T-cell (primary cell): ENCODE data around the gene ZNF264. TPM values are rescaled to one million over a fixed set of nuclear protein-coding genes. Genes with fewer than 3 reads are reported as not detected.
"Not testable (repeated sequence)": the region's sequence is repeated elsewhere in the genome, so short reads cannot be mapped to it uniquely, and the experiment has no call there.

Source experiments
- ATAC-seq, 4 experiments: fragments of 200-7000 bp in 3 of 4; fragments of 150-1000 bp in 1 of 4; cut with Tn5 transposase; replicated peaks in 1 of 4; 1 replicate in 3 of 4; 2 replicates in 1 of 4; pipeline ENCODE4 v1.10.0; 2021; ENCODE audit warnings: moderate library complexity in 3 of 4, mild to moderate bottlenecking in 2 of 4, moderate number of reproducible peaks in 1 of 4
- CTCF ChIA-PET, 2 donors: fragments of 300-600 bp; sonication (Branson Sonifier 250); formaldehyde crosslinking; loops; one replicate each; lab custom pipeline; 2022; ENCODE audit warnings: antibody characterized with exemption in 2 of 2; lab: Charles Lee
- POLR2A ChIA-PET, 2 donors: fragments of 300-600 bp; sonication (Branson Sonifier 250); formaldehyde crosslinking; loops; one replicate each; lab custom pipeline; 2022; ENCODE audit warnings: antibody characterized with exemption in 2 of 2; lab: Charles Lee
- DNase-seq, 35 experiments: peaks; one replicate each; pipeline versions ENCODE4 v3.0.0 to v3.0.0-alpha.2; 2013 to 2023
- H3K27ac ChIP-seq: one replicate; pipeline ENCODE4 v1.5.1; 2013; ENCODE audit warnings: low read length
- H3K27me3 ChIP-seq, 2 experiments: replicated peaks in 1 of 2; 1 replicate in 1 of 2; 2 replicates in 1 of 2; pipeline versions ENCODE4 v1.6.1 to v1.7.0; 2013; ENCODE audit warnings: low read length in 1 of 2, mixed read lengths in 1 of 2; ENCODE audit not compliant: control insufficient read depth in 2 of 2, insufficient read depth in 2 of 2; ENCODE audit errors: extremely low read depth in 1 of 2
- H3K36me3 ChIP-seq, 2 donors: 1 replicate in 1 of 2; 2 replicates in 1 of 2; pipeline versions ENCODE4 v1.6.1 to v1.7.0; 2013; ENCODE audit warnings: low read length in 1 of 2; ENCODE audit not compliant: control insufficient read depth in 2 of 2, insufficient read depth in 1 of 2; ENCODE audit errors: extremely low read depth in 1 of 2
- H3K4me1 ChIP-seq, 2 experiments: 1 replicate in 1 of 2; 2 replicates in 1 of 2; pipeline versions ENCODE4 v1.6.1 to v1.7.0; 2013; ENCODE audit warnings: low read length in 2 of 2, mixed read lengths in 1 of 2; ENCODE audit not compliant: insufficient read depth in 2 of 2, control insufficient read depth in 1 of 2; ENCODE audit errors: extremely low read depth in 1 of 2
- H3K4me3 ChIP-seq, 2 donors: 1 replicate in 1 of 2; 2 replicates in 1 of 2; pipeline versions ENCODE4 v1.5.1 to v1.7.0; 2013; ENCODE audit warnings: mild to moderate bottlenecking in 2 of 2, low read length in 1 of 2, moderate library complexity in 1 of 2; ENCODE audit not compliant: control insufficient read depth in 1 of 2; ENCODE audit errors: extremely low read depth in 1 of 2
- H3K9me3 ChIP-seq: 2 replicates; pipeline ENCODE4 v1.7.0; 2013
- H3K27ac Mint-ChIP-seq, 2 donors: one replicate each; pipeline ENCODE4 v1.8.0; 2020 to 2021; ENCODE audit warnings: mild to moderate bottlenecking in 2 of 2, mixed read lengths in 2 of 2
- H3K27me3 Mint-ChIP-seq, 2 donors: one replicate each; pipeline ENCODE4 v1.8.0; 2021 to 2022; ENCODE audit warnings: mixed read lengths in 2 of 2
- H3K36me3 Mint-ChIP-seq: one replicate; pipeline ENCODE4 v1.8.0; 2021; ENCODE audit warnings: mixed read lengths
- H3K4me1 Mint-ChIP-seq, 3 donors: one replicate each; pipeline ENCODE4 v1.8.0; 2020 to 2022; ENCODE audit warnings: mixed read lengths in 3 of 3, mild to moderate bottlenecking in 1 of 3
- H3K4me3 Mint-ChIP-seq, 3 donors: one replicate each; pipeline ENCODE4 v1.8.0; 2020 to 2022; ENCODE audit warnings: mild to moderate bottlenecking in 3 of 3, mixed read lengths in 3 of 3, moderate library complexity in 3 of 3
- H3K9me3 Mint-ChIP-seq, 3 donors: one replicate each; pipeline ENCODE4 v1.8.0; 2020 to 2022; ENCODE audit warnings: mixed read lengths in 3 of 3
- WGBS: methylation state at CpG from one replicate; pipeline ENCODE4 v1.1.5; 2013; ENCODE audit warnings: missing lambda C conversion rate; ENCODE audit not compliant: insufficient coverage; 5-methylcytosine and 5-hydroxymethylcytosine counted together
- total RNA-seq, 35 experiments: library from RNA in 6 of 35; stranded (reverse) in 6 of 35; fragments of 120-200 nt in 1 of 35; gene quantifications; one replicate each; pipeline versions ENCODE4 v1.2.1 to v1.2.4 and lab custom pipeline; 2013 to 2026

Gene ZNF264
- total RNA-seq, 5 donors from 2014 or later (not counting 1 experiment from before 2014, with no cell fraction given) = 39.2 to 72.9 (median 70.2) TPM

- Mint-ChIP-seq H3K27me3 (no peaks in the 10 kb centered on the region), H3K4me1 (peaks cover 8 to 16% (median 14%) of the 10 kb centered on the region in 3 donors), H3K9me3 (peaks cover 11 to 29% (median 23%) of the 10 kb centered on the region in 3 donors), H3K36me3 (peaks cover 92% of the 10 kb centered on the region), H3K4me3 (no peak overlapping the region), H3K27ac (no peak overlapping the region)
- DNase-seq (no peak), ATAC-seq (no peak)
- 100% methylated on average over 2 of the region's 6 CpGs for WGBS
- Histone ChIP-seq H3K27ac (no peak overlapping the region), H3K9me3 (no peaks in the 10 kb centered on the region), H3K4me1 (no peaks in the 10 kb centered on the region), H3K27me3 (no peaks in the 10 kb centered on the region), H3K36me3 (peaks cover 14 to 78% of the 10 kb centered on the region in 2 donors), H3K4me3 (no peak overlapping the region)
- CTCF ChIA-PET = no interaction called here
- POLR2A ChIA-PET = no interaction called here
Observed at GRCh38 chr19:57248646-57249045, 57.3 kb downstream of the ZNF264 start.

GRCh38 chr19:57249329-57249728 lies 58.0 kb downstream of the ZNF264 start:
- no peak for ATAC-seq
- no peaks in the 10 kb centered on the region for H3K27me3 Mint-ChIP-seq
- H3K9me3 Mint-ChIP-seq = peaks cover 11 to 31% (median 25%) of the 10 kb centered on the region in 3 donors

GRCh38 chr19:57253767-57254166 lies 62.5 kb downstream of the ZNF264 start:
- H3K4me1 ChIP-seq, H3K27ac ChIP-seq, DNase-seq, ATAC-seq, POLR2A ChIA-PET, H3K27ac Mint-ChIP-seq, CTCF ChIA-PET, H3K27me3 ChIP-seq, H3K27me3 Mint-ChIP-seq, H3K4me3 ChIP-seq, H3K9me3 ChIP-seq, H3K4me3 Mint-ChIP-seq: not testable (repeated sequence)
- Mint-ChIP-seq H3K9me3 (peaks cover 11 to 53% (median 42%) of the 10 kb centered on the region in 3 donors), H3K4me1 (peaks cover 5 to 11% (median 6%) of the 10 kb centered on the region in 3 donors), H3K36me3 (peaks cover 84% of the 10 kb centered on the region)
- H3K36me3 ChIP-seq = peaks cover 3 to 51% of the 10 kb centered on the region in 2 donors
- 100% methylated on average over 1 of the region's 11 CpGs for WGBS

More at GRCh38 chr19:57249329-57249728, 58.0 kb downstream of the ZNF264 start:
- Histone ChIP-seq H3K4me1 (no peaks in the 10 kb centered on the region), H3K27me3 (no peaks in the 10 kb centered on the region), H3K27ac (no peak overlapping the region), H3K9me3 (no peaks in the 10 kb centered on the region), H3K36me3 (peaks cover 14 to 84% of the 10 kb centered on the region in 2 donors), H3K4me3 (no peak overlapping the region)
- no peak overlapping the region for H3K27ac Mint-ChIP-seq
- POLR2A ChIA-PET = no interaction called here
- H3K36me3 Mint-ChIP-seq = peaks cover 95% of the 10 kb centered on the region
- H3K4me3 Mint-ChIP-seq = no peak overlapping the region
- CTCF ChIA-PET = no interaction called here
- no CpG with 5 or more reads among the region's 1 CpG for WGBS
- DNase-seq = no peak
- peaks cover 5 to 12% (median 11%) of the 10 kb centered on the region in 3 donors for H3K4me1 Mint-ChIP-seq

- ChIA-PET CTCF (no interaction called here), POLR2A (interaction anchor here in 1 of 2 donors (0.6 kb wide), 1 partner anchor 21 kb away, joined by 4 read pairs; no protein-coding TSS in a partner anchor)
- H3K4me1 ChIP-seq = no peaks in the 10 kb centered on the region
- Mint-ChIP-seq H3K4me1 (peaks cover 0 to 6% (median 2%) of the 10 kb centered on the region in 3 donors), H3K27ac (no peak overlapping the region), H3K27me3 (no peaks in the 10 kb centered on the region), H3K36me3 (peaks cover 70% of the 10 kb centered on the region), H3K4me3 (no peak overlapping the region), H3K9me3 (peaks cover 18 to 51% (median 41%) of the 10 kb centered on the region in 3 donors)
- no CpG with 5 or more reads among the region's 3 CpGs for WGBS
- no peaks in the 10 kb centered on the region for H3K9me3 ChIP-seq
- peaks cover 4 to 5% of the 10 kb centered on the region in 2 donors for H3K36me3 ChIP-seq
- no peak overlapping the region for H3K4me3 ChIP-seq
- no peak overlapping the region for H3K27ac ChIP-seq
- no peaks in the 10 kb centered on the region for H3K27me3 ChIP-seq
- DNase-seq (no peak), ATAC-seq (no peak)
Observed at GRCh38 chr19:57262044-57262443, 70.7 kb downstream of the ZNF264 start.

- Histone ChIP-seq H3K4me3 (no peak overlapping the region), H3K36me3 (peaks cover 4 to 5% of the 10 kb centered on the region in 2 donors), H3K9me3 (no peaks in the 10 kb centered on the region), H3K27me3 (no peaks in the 10 kb centered on the region), H3K4me1 (no peaks in the 10 kb centered on the region), H3K27ac (no peak overlapping the region)
- ChIA-PET POLR2A (no interaction called here), CTCF (no interaction called here)
- WGBS = no CpG with 5 or more reads among the region's 1 CpG
- Mint-ChIP-seq H3K4me3 (no peak overlapping the region), H3K36me3 (peaks cover 70% of the 10 kb centered on the region), H3K9me3 (peaks cover 22 to 47% (median 37%) of the 10 kb centered on the region in 3 donors), H3K27ac (no peak overlapping the region), H3K27me3 (no peaks in the 10 kb centered on the region), H3K4me1 (peaks cover 0 to 2% (median 2%) of the 10 kb centered on the region in 3 donors)
- ATAC-seq = no peak
- DNase-seq = no peak
Observed at GRCh38 chr19:57263244-57263741, 72.0 kb downstream of the ZNF264 start.

- POLR2A ChIA-PET = interaction anchor here in 1 of 2 donors (0.6 kb wide), 1 partner anchor 81 kb away, joined by 3 read pairs; no protein-coding TSS in a partner anchor
- WGBS = 91% methylated on average over 2 of the region's 3 CpGs
- Histone ChIP-seq H3K4me1 (no peaks in the 10 kb centered on the region), H3K27me3 (no peaks in the 10 kb centered on the region), H3K36me3 (peaks cover 0 to 5% of the 10 kb centered on the region in 2 donors), H3K27ac (no peak overlapping the region), H3K9me3 (no peaks in the 10 kb centered on the region), H3K4me3 (no peak overlapping the region)
- H3K27ac Mint-ChIP-seq = no peak overlapping the region
- H3K36me3 Mint-ChIP-seq = peaks cover 59% of the 10 kb centered on the region
- peaks cover 12 to 34% (median 13%) of the 10 kb centered on the region in 3 donors for H3K9me3 Mint-ChIP-seq
- H3K27me3 Mint-ChIP-seq = no peaks in the 10 kb centered on the region
- peaks cover 0 to 2% (median 2%) of the 10 kb centered on the region in 3 donors for H3K4me1 Mint-ChIP-seq
- ATAC-seq = no peak
- no peak for DNase-seq
- H3K4me3 Mint-ChIP-seq = no peak overlapping the region
- CTCF ChIA-PET = no interaction called here
Observed at GRCh38 chr19:57267291-57267690, 76.0 kb downstream of the ZNF264 start.
